IPS-20b (cell line): ENCODE data around the gene TCF12.

Experiments used
- H3K27ac ChIP-seq: one replicate; pipeline ENCODE4 v1.5.1; 2013; ENCODE audit warnings: low read length
- H3K27me3 ChIP-seq: 2 replicates; pipeline ENCODE4 v1.6.1; 2013; ENCODE audit warnings: mild to moderate bottlenecking, low read length, inconsistent platforms; ENCODE audit not compliant: insufficient read depth
- H3K36me3 ChIP-seq: 2 replicates; pipeline ENCODE4 v1.6.1; 2013; ENCODE audit warnings: low read depth, mild to moderate bottlenecking, inconsistent platforms, low read length, moderate library complexity; ENCODE audit not compliant: insufficient read depth
- H3K4me1 ChIP-seq: 2 replicates; pipeline ENCODE4 v1.6.1; 2013; ENCODE audit warnings: mild to moderate bottlenecking, control low read depth, inconsistent platforms, low read length, moderate library complexity; ENCODE audit not compliant: insufficient read depth
- H3K4me3 ChIP-seq: 2 replicates; pipeline ENCODE4 v1.5.1; 2013; ENCODE audit warnings: mild to moderate bottlenecking, low read length, inconsistent platforms
- H3K9ac ChIP-seq: 2 replicates; pipeline ENCODE4 v1.6.1; 2013; ENCODE audit warnings: low read depth, mild to moderate bottlenecking, inconsistent platforms, low read length, moderate library complexity
- H3K9me3 ChIP-seq: 2 replicates; pipeline ENCODE4 v1.6.1; 2013; ENCODE audit warnings: mild to moderate bottlenecking, low read depth, low read length, inconsistent platforms; ENCODE audit not compliant: insufficient read depth

TCF12 gene

GRCh38 chr15:57301307-57301706, 382.9 kb downstream of the TCF12 start:
- H3K36me3 ChIP-seq, result no peaks in the 10 kb centered on the region
- H3K4me1 ChIP-seq, result peaks cover 12% of the 10 kb centered on the region; the same call in 1 of the 2 replicates
- no peak overlapping the region for H3K4me3 ChIP-seq
- no peaks in the 10 kb centered on the region for H3K27me3 ChIP-seq
- H3K9me3 ChIP-seq, result no peaks in the 10 kb centered on the region
- no peak overlapping the region for H3K27ac ChIP-seq
- no peak overlapping the region for H3K9ac ChIP-seq

GRCh38 chr15:57302640-57303257, 384.3 kb downstream of the TCF12 start:
- Histone ChIP-seq H3K9ac (no peak overlapping the region), H3K4me3 (no peak overlapping the region)

GRCh38 chr15:57305009-57305408, 386.6 kb downstream of the TCF12 start:
- H3K9me3 ChIP-seq, result no peaks in the 10 kb centered on the region
- H3K4me1 ChIP-seq, result peaks cover 9% of the 10 kb centered on the region; the same call in 1 of the 2 replicates
- H3K9ac ChIP-seq, result no peak overlapping the region
- no peaks in the 10 kb centered on the region for H3K36me3 ChIP-seq
- H3K4me3 ChIP-seq, result no peak overlapping the region
- H3K27ac ChIP-seq, result no peak overlapping the region
- H3K27me3 ChIP-seq, result no peaks in the 10 kb centered on the region

More at GRCh38 chr15:57302640-57303257, 384.3 kb downstream of the TCF12 start:
- no peaks in the 10 kb centered on the region for H3K27me3 ChIP-seq
- H3K36me3 ChIP-seq, result no peaks in the 10 kb centered on the region
- no peaks in the 10 kb centered on the region for H3K9me3 ChIP-seq
- peaks cover 12% of the 10 kb centered on the region; the same call in 1 of the 2 replicates for H3K4me1 ChIP-seq
- no peak overlapping the region for H3K27ac ChIP-seq

GRCh38 chr15:57306161-57306943, 387.9 kb downstream of the TCF12 start:
- H3K27ac ChIP-seq, result no peak overlapping the region
- H3K27me3 ChIP-seq, result no peaks in the 10 kb centered on the region
- peaks cover 9% of the 10 kb centered on the region; the same call in 1 of the 2 replicates for H3K4me1 ChIP-seq
- H3K4me3 ChIP-seq, result peak overlapping the region; percentile 83
- no peaks in the 10 kb centered on the region for H3K9me3 ChIP-seq
- peak overlapping the region; percentile 89 for H3K9ac ChIP-seq
- H3K36me3 ChIP-seq, result no peaks in the 10 kb centered on the region

- Histone ChIP-seq H3K4me3 (peak overlapping the region; percentile 83; the same call in 1 of the 2 replicates), H3K27ac (no peak overlapping the region), H3K9me3 (no peaks in the 10 kb centered on the region), H3K36me3 (no peaks in the 10 kb centered on the region), H3K4me1 (peaks cover 9% of the 10 kb centered on the region; the same call in 1 of the 2 replicates), H3K9ac (peak overlapping the region; percentile 89; the same call in 1 of the 2 replicates), H3K27me3 (no peaks in the 10 kb centered on the region)
Observed at GRCh38 chr15:57306944-57307411, 388.5 kb downstream of the TCF12 start.

- no peaks in the 10 kb centered on the region for H3K36me3 ChIP-seq
- H3K9ac ChIP-seq, result no peak overlapping the region
- no peak overlapping the region for H3K4me3 ChIP-seq
- no peaks in the 10 kb centered on the region for H3K27me3 ChIP-seq
- peaks cover 7% of the 10 kb centered on the region; the same call in 1 of the 2 replicates for H3K4me1 ChIP-seq
- no peaks in the 10 kb centered on the region for H3K9me3 ChIP-seq
- no peak overlapping the region for H3K27ac ChIP-seq
Observed at GRCh38 chr15:57307527-57308169, 389.2 kb downstream of the TCF12 start.

- Histone ChIP-seq H3K36me3 (no peaks in the 10 kb centered on the region), H3K27ac (no peak overlapping the region), H3K9me3 (no peaks in the 10 kb centered on the region), H3K9ac (no peak overlapping the region), H3K27me3 (no peaks in the 10 kb centered on the region), H3K4me1 (peaks cover 2% of the 10 kb centered on the region; the same call in 1 of the 2 replicates), H3K4me3 (no peak overlapping the region)
Observed at GRCh38 chr15:57308170-57308545, 389.7 kb downstream of the TCF12 start.

GRCh38 chr15:57309856-57310760, 391.7 kb downstream of the TCF12 start:
- H3K9ac ChIP-seq, result no peak overlapping the region
- H3K27me3 ChIP-seq, result no peaks in the 10 kb centered on the region
- H3K9me3 ChIP-seq, result no peaks in the 10 kb centered on the region
- no peak overlapping the region for H3K27ac ChIP-seq
- no peak overlapping the region for H3K4me3 ChIP-seq
- H3K4me1 ChIP-seq, result no peaks in the 10 kb centered on the region; the same call in 1 of the 2 replicates
- no peaks in the 10 kb centered on the region for H3K36me3 ChIP-seq

- Histone ChIP-seq H3K4me1 (no peaks in the 10 kb centered on the region; the same call in 1 of the 2 replicates), H3K9ac (no peak overlapping the region), H3K36me3 (no peaks in the 10 kb centered on the region), H3K27ac (no peak overlapping the region), H3K4me3 (no peak overlapping the region), H3K27me3 (no peaks in the 10 kb centered on the region), H3K9me3 (no peaks in the 10 kb centered on the region)
Observed at GRCh38 chr15:57310876-57311275, 392.4 kb downstream of the TCF12 start.

GRCh38 chr15:57312006-57312317, 393.5 kb downstream of the TCF12 start:
- H3K27ac ChIP-seq, result no peak overlapping the region
- no peak overlapping the region for H3K4me3 ChIP-seq
- no peaks in the 10 kb centered on the region for H3K9me3 ChIP-seq
- H3K4me1 ChIP-seq, result no peaks in the 10 kb centered on the region
- no peaks in the 10 kb centered on the region for H3K36me3 ChIP-seq
- no peaks in the 10 kb centered on the region for H3K27me3 ChIP-seq
- no peak overlapping the region for H3K9ac ChIP-seq
